ENCODE measurements around the gene MPV17. TPM values are rescaled to one million over a fixed set of nuclear protein-coding genes. Genes with fewer than 3 reads are reported as not detected.

MPV17 gene
- total and polyA plus RNA-seq, 2 of the 13 experiments (the other 11 are each of a cell fraction or from before 2014, with no cell fraction given) = 48.9 to 129 TPM

GRCh38 chr2:27263287-27264252, 59.3 kb downstream of the MPV17 start (continued):
- TF ChIP-seq SNAPC2 (CRISPR knock-in tag; IDR thresholded peaks at IDR 0.05) (no peak), RORA (CRISPR knock-in tag; IDR thresholded peaks at IDR 0.05) (no peak), ZNF883 (CRISPR knock-in tag; IDR thresholded peaks at IDR 0.05; ENCODE audit: not compliant biosample characterization) (no peak), FOXP4 (CRISPR knock-in tag; IDR thresholded peaks at IDR 0.05) (no peak), ZNF557 (CRISPR knock-in tag; IDR thresholded peaks at IDR 0.05) (no peak), NPAS2 (CRISPR knock-in tag; IDR thresholded peaks at IDR 0.05; ENCODE audit: borderline replicate concordance) (no peak), EZH2 (conservative IDR thresholded peaks at IDR 0.05; ENCODE audit: low read depth, low read length) (peak; percentile 98; the same call in 1 of the 2 replicates), ZNF3 (CRISPR knock-in tag; IDR thresholded peaks at IDR 0.05) (no peak), NFYC (CRISPR knock-in tag; IDR thresholded peaks at IDR 0.05) (no peak), PLSCR1 (CRISPR knock-in tag; IDR thresholded peaks at IDR 0.05; ENCODE audit: borderline replicate concordance) (no peak), EHMT2 (IDR thresholded peaks at IDR 0.05; ENCODE audit: borderline replicate concordance, low read depth, low read length) (no peak), ZNF629 (CRISPR knock-in tag; conservative IDR thresholded peaks at IDR 0.05) (no peak), ZNF282 (IDR thresholded peaks at IDR 0.05; ENCODE audit: partially characterized antibody) (no peak), EED (CRISPR knock-in tag; IDR thresholded peaks at IDR 0.05) (no peak), FOXP1 (IDR thresholded peaks at IDR 0.05) (no peak), FOXP1 (CRISPR knock-in tag; IDR thresholded peaks at IDR 0.05) (no peak), ZNF12 (CRISPR knock-in tag; IDR thresholded peaks at IDR 0.05) (no peak), ZNF350 (CRISPR knock-in tag; IDR thresholded peaks at IDR 0.05; ENCODE audit: borderline replicate concordance, low read depth) (no peak), JARID2 (CRISPR knock-in tag; IDR thresholded peaks at IDR 0.05; ENCODE audit: insufficient replicate concordance) (no peak)
- TF ChIP-seq, protein P1, sequence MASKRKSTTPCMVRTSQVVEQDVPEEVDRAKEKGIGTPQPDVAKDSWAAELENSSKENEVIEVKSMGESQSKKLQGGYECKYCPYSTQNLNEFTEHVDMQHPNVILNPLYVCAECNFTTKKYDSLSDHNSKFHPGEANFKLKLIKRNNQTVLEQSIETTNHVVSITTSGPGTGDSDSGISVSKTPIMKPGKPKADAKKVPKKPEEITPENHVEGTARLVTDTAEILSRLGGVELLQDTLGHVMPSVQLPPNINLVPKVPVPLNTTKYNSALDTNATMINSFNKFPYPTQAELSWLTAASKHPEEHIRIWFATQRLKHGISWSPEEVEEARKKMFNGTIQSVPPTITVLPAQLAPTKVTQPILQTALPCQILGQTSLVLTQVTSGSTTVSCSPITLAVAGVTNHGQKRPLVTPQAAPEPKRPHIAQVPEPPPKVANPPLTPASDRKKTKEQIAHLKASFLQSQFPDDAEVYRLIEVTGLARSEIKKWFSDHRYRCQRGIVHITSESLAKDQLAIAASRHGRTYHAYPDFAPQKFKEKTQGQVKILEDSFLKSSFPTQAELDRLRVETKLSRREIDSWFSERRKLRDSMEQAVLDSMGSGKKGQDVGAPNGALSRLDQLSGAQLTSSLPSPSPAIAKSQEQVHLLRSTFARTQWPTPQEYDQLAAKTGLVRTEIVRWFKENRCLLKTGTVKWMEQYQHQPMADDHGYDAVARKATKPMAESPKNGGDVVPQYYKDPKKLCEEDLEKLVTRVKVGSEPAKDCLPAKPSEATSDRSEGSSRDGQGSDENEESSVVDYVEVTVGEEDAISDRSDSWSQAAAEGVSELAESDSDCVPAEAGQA (IDR thresholded peaks at IDR 0.05; ENCODE audit: low read depth) = no peak
- TF ChIP-seq, protein P1 (CRISPR knock-in tag; IDR thresholded peaks at IDR 0.05; ENCODE audit: borderline replicate concordance) = no peak
- TF ChIP-seq, protein P2, sequence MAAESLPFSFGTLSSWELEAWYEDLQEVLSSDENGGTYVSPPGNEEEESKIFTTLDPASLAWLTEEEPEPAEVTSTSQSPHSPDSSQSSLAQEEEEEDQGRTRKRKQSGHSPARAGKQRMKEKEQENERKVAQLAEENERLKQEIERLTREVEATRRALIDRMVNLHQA (CRISPR knock-in tag; IDR thresholded peaks at IDR 0.05) = no peak

Measured in HepG2 (cell line).